GM12875 (cell line): ENCODE data around the gene TMBIM4.

Experiments used
- H3K4me3 ChIP-seq: one replicate; pipeline ENCODE4 v1.5.1; 2011; ENCODE audit warnings: low read depth, low read length, control low read depth
- CTCF ChIP-seq: IDR thresholded peaks from 2 replicates; pipeline ENCODE4 v1.5.1; 2011; ENCODE audit warnings: low read depth, mild to moderate bottlenecking, control low read depth, inconsistent platforms, low read length, moderate library complexity, borderline replicate concordance; ENCODE audit not compliant: insufficient read depth

TMBIM4 gene

GRCh38 chr12:66199141-66199540, 29.3 kb upstream of the TMBIM4 start:
- TF ChIP-seq CTCF, result no peak

GRCh38 chr12:66197495-66197921, 27.7 kb upstream of the TMBIM4 start:
- no peak overlapping the region for H3K4me3 ChIP-seq
- no peak for TF ChIP-seq CTCF

More at GRCh38 chr12:66199141-66199540, 29.3 kb upstream of the TMBIM4 start:
- no peak overlapping the region for H3K4me3 ChIP-seq

GRCh38 chr12:66196806-66197205, 27.0 kb upstream of the TMBIM4 start:
- no peak overlapping the region for H3K4me3 ChIP-seq
- TF ChIP-seq CTCF, result no peak

- no peak overlapping the region for H3K4me3 ChIP-seq
- TF ChIP-seq CTCF, result no peak
Measured at GRCh38 chr12:66195242-66195641, 25.4 kb upstream of the TMBIM4 start.

GRCh38 chr12:66194122-66194521, 24.3 kb upstream of the TMBIM4 start:
- no peak for TF ChIP-seq CTCF
- no peak overlapping the region for H3K4me3 ChIP-seq

GRCh38 chr12:66191547-66192126, 21.8 kb upstream of the TMBIM4 start:
- no peak for TF ChIP-seq CTCF
- no peak overlapping the region for H3K4me3 ChIP-seq

GRCh38 chr12:66190519-66191370, 20.9 kb upstream of the TMBIM4 start:
- H3K4me3 ChIP-seq, result no peak overlapping the region
- no peak for TF ChIP-seq CTCF
